Measurements from ENCODE around the gene MAGED2.

GRCh38 chrX:54799046-54799445, 8.5 kb upstream of the MAGED2 start:
- TF ChIP-seq TAF1 (IDR thresholded peaks at IDR 0.05; ENCODE audit: borderline replicate concordance, low read depth, low read length) (no peak), CTCF (IDR thresholded peaks at IDR 0.05) (no peak), ZBTB33 (IDR thresholded peaks at IDR 0.05; ENCODE audit: borderline replicate concordance, low read depth) (no peak), EZH2phosphoT487 (IDR thresholded peaks at IDR 0.05; ENCODE audit: borderline replicate concordance, low read depth) (no peak), RCOR1 (IDR thresholded peaks at IDR 0.05; ENCODE audit: low read length) (no peak), GABPA (IDR thresholded peaks at IDR 0.05; ENCODE audit: low read depth) (no peak), MXI1 (IDR thresholded peaks at IDR 0.05; ENCODE audit: low read depth, low read length) (no peak), REST (IDR thresholded peaks at IDR 0.05; ENCODE audit: low read depth, low read length) (no peak), FOXM1 (IDR thresholded peaks at IDR 0.05; ENCODE audit: low read depth) (no peak)

Measured in SK-N-SH (cell line).